NCI-H345 treated with DMSO at 0.1 percent for 48 hours (cell line): ENCODE measurements around the gene CCDC51.
"Not testable (repeated sequence)": the region's sequence is repeated elsewhere in the genome, so short reads cannot be mapped to it uniquely, and the experiment has no call there.

Experiments used
- DNase-seq: peaks from one replicate; lab custom pipeline; 2025; ENCODE audit not compliant: unreplicated experiment; lab: John Stamatoyannopoulos, UW

Gene CCDC51

DNA sequence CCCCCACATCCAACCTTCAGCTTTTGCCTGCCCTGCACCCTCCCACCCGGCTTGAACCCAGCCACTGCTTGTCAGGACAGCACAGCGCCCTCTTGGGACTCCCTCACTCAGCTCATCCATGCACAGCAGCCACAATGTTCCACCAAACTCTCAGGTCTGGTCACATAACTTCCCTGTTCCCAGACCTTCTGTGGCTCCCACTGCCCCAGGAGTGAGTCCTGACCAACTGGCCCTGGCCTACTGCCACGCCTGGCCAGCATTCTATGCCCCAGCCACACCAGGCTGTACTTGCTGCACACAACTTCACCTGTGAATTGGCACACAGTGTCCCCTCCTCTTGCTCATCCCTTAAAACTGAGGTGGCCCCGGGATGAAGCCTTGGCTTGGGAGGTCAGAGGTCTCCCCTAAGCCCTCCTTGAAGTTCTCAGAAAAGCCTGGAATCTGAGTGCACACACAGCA, 31.1 kb downstream of the CCDC51 start:
- no peak for DNase-seq

DNA sequence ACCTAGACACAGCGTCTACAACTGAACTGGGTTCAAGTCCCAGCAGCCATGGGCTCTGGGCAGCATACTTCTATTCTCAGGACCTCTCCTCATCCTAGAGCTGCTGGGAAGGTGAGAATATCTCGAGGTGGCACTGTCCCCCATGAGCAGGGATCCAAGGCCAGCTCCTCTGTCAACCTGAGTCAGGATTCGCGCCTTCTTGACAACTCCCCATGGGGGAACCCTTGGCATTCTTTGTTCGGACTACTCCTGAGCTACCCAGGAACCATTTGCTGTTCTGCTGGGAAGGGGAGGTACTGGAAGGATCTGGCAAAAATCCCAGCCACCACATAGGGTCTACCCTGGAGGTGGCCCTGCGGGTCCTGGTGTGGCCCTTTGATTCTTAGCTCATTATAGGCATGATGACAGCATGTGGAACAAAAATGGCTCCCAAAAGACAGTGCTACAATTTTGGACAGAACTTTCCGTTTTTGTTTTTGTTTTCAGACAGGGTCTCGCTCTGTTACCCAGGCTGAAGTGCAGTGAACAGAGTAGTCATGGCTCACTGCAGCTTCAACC, 32.3 kb downstream of the CCDC51 start:
- no peak for DNase-seq

DNA sequence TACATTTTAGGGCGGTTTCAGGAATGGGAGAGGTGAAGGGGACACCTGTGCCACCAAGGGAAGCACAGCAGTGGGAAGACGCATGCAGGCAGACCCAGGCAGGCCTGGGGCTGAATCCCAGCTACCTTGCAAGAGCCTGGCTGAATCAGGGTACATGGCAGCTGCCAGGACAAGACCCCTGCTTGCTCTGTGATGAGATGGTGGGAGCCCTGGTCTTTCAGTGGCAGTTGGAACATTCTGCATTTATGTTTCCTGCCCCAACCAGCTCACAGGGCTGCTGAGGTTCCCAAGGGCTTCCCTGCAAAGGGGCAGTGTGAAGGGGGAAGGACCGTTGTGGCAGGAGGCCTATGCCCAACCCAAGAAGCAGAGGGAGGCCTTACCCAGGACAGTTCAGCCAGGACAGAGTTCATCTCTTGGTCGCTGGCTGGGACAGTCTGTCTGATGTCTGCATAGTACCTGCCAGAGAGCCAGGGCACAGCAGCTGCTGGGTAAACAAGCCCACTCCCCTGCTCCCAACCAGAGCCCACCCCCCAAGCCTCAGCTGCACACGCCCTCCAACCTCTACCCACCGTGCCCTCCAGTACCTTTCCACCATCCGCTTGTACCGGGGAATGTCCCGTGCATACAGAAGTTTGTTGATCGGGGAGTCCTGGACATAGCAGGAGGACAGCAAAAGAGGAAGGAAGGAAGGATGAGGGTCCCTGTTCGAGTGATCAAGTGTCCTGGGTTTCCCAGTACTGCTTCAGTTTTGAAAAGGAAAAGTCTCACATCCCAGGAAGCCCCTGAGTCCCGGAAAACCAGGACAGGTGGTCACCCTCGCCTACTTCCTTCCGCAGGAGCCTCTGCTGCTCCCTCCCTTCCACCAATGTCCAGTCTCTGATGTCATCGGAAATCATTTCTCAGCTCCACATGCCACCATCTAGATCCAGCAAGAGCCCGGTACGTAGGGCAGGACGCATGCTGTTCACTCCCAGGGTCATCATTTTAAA, 33.2 kb downstream of the CCDC51 start:
- no peak for DNase-seq

DNA sequence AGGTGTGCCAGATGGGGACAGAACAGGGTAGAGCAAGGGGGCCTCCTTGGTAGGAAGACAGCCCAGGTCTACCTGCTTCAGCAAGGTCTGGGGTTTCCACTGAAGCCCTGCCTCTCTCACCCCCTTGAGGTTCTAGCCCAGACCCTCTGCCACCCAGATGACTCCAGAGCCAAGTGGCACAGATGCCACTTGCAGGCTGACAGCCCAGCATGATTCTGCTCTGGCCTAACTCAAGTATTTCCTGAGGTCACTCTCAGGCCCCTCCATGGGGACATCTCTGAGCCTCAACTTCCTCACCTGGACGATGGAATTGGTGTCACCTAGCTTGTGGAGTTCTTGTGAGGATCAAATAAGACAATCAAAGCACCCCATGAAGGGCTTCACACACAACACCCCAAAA, 33.9 kb downstream of the CCDC51 start:
- DNase-seq = no peak

DNA sequence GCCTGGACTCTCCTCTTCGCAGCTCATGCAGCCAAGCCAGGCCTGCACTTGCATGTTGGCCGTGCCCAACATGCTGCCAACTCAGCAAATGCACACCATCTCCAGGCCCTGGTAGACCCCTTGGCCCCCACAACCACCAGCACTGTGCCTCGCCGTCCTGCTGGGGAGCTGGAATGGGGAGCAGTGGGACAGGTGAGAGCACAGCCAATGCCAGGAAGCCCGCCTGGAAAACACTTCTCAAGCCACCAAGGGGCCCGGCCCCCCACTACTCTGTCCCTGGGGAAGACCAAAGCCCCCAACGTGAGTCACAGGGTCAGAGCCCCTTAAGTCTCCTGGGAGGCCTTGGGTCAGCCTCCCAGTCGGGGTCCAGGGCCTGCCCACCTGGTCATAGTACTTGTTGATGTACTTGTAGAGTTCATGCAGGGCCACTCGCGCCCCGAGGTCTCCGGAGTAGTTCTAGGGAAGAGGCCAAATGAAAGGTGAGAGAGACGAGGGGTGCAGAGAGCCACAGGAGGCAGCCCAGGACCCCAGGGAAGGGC, 34.5 kb downstream of the CCDC51 start:
- no peak for DNase-seq

DNA sequence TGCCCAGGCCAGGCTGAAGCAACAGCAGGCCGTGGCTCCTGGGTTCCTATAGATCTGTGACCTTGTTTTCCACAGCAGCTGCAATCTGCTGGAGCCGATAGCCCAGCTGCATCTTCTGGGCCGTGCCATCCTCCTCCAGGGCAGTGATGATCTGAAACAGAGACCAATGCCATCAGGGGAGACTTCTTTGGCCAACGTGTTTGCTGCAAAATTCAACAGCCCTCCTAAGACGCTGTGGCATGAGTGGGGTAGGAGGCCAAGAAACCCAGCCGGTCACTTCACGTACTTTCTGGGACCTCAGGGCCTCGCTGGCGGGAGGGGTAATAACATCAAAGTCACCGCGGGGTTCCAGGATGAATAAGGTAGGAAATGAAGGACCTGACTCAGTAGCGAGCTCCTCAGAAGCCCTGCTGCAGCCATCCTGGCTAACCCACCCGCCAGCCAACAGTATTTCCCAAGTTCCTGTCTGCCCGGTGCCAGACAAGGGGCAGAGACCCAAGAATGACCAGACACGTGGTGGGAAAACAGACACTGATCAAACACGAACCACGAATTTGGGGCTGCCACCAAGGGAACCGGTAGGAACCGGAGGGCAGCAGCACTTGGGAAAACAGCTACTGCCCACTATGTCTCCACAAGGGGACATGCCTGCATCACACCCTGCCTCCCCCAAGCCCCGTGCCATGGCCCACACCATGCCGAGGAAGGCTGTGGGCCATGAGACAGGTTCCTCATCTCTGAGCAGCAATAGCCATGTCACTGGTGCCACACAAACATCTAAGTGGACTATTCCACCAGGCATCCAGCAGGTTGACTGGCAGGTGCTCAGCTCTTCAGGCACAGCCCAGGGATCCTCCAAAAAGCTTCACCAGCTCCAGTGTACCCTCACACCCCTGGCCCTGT, 35.2 kb downstream of the CCDC51 start:
- no peak for DNase-seq

DNA sequence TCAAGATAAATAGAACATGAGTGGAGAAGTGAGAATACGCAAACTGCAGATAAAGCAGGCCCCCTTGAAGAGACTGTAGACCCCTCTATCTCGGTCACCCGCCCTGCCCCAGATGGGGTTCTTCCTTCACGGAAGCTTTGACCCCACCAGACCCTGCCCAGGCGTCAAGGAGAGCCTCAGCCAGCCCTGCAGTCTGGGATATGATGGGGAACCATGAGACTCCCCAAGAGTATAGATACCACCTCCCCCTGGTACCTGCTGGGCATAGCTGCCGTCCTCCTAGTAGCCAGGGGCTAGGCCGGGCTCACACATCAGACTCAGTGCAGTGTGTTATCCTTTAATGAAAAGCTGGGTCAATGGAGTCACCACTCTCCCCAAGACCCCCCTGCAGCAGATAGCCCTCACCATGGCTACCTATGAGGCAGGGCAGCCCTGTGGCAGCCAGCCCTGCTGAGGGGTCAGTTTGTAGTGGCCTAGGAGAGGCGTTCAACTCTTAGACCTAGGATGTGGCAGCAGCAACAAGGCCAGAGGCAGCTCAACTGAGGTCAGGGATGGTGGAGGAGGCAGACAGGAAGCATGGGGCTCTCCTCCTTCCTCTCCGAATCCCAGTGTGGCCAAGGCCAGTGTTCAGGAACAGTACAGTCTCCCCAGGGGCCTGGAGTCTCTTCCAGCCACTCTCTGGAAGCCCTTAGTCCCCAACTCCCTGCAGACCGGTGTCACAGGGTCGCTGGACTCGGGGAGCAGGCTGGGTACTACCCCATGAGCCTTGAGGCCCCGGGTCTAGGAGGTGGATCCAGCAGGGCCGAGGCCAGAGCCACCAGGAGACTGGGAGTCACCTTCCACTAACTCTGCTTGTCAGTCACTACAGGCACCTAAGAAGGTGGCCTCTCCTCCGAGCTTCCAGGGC, 36.1 kb downstream of the CCDC51 start:
- no peak for DNase-seq

DNA sequence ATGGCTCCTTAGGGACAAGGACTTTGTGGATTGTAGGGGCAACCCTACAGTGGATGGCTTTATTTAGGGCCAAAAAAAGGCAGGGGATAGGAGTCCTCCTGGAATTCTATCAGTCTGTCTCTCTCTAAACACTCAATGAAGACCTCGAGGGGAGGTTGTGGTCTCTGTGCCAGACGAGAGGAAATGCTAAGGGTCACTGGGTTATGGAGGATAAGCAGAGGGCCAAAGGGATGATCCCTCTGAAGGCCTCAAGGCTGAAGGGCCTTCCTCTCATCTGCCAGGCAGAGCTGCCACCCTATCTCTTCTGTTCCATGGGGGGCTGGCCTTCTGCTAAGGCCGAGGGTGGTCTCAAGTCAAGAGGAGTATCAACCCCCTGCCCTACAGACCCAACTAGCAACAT, 37.0 kb downstream of the CCDC51 start:
- DNase-seq = no peak

DNA sequence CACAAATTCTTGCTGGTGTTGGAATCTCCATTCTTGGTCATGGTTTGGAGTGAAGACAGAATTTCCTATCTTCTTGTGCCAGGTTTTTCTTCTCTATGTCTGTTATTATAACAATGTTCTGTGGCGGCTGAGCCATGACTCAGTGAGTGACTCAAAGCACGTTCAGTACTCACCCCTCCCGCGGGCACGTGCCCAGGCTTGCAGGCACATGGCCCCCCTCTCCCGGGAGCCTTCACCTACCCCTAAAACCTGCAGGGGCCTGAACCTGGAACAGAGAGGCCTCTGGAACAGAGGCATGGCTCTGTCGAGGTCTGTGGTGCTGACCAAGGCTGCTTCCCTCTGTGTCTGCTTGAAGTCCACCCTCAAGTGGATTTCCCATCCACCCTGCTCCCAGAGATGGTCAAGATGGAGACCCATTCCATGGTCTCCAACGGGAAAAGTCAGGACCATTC, 37.6 kb downstream of the CCDC51 start:
- DNase-seq = no peak

DNA sequence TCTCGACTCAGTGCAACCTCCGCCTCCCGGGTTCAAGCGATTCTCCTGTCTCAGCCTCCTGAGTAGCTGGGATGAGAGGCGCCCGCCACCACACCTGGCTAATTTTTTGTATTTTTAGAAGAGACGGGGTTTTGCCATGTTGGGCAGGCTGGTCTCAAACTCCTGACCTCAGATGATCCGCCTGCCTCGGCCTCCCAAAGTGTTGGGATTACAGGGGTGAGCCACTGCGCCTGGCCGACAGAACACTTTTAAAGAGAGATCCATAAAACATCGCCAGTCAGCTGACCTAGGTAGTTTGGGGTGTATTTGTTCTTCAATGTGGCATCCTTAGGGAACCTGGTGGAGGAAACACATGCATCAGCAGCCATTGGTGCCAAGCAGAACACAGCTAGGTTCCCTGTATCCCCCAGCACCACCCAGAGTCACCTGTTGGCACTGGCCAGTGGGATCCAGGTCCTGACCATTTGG, 38.5 kb downstream of the CCDC51 start:
- DNase-seq = not testable (repeated sequence)

DNA sequence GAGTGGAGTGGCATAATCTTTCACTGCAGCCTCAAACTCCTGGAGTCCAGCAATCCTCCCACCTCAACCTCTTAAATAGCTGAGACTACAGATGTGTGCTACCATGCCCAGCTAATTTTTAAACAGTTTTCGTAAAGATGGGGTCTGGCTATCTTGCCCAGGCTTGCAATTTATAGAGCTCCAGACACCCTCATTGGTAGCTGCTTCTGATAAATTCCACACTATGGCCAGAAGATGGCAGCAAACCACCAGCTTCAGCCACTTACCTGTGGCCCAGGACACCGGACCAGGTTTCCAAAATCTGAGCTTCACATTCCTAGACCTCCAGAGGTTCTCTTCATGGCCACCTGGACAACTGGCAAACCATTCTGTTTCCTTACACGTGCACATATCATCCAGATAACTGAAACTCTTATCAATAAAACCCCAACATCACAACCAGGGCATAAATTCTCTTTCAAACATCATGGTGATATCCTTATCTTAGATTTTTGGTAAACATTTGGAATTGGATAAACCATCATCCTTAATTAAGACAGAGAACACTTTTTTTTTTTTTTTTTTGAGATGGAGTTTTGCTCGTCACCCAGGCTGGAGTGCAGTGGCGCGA, 39.0 kb downstream of the CCDC51 start:
- peak; percentile 22 for DNase-seq

DNA sequence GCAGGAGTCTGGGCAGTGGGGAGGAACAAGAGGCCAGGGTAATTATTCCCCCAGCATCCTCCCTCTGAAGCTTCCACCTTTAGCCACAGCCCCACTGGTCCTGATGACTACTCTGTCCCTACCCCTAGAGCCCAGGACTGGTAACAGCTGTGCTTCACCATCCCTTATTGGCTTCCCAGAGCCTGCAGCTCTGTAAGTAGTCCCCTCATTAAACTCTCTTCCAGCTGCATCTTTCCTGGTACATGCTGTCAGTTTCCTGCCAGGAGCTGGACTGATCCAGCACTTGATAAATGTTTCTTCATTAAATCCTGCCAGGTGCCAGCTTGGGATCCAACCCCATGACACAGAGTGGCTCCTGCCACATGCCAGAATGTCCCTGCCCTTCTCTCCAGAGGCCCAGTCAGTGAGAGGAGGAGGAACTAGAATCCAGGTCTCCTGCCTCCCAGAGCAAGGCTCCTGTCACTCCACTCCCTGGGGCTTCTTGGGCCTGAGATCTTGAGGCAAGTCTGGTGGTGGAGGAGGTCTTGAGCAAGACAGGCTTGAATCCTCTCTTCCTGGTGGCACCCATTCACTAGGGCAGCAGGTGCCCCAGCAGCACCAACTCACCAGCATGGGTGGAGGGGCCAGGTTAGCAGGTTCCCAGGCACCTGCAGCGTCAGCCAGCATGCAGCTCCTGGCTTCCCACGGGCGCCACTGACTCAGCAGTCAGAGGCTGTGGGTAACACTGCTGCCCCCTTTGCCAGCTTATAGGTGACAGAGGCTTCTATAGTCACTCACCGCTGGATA, 40.3 kb downstream of the CCDC51 start:
- DNase-seq = no peak

DNA sequence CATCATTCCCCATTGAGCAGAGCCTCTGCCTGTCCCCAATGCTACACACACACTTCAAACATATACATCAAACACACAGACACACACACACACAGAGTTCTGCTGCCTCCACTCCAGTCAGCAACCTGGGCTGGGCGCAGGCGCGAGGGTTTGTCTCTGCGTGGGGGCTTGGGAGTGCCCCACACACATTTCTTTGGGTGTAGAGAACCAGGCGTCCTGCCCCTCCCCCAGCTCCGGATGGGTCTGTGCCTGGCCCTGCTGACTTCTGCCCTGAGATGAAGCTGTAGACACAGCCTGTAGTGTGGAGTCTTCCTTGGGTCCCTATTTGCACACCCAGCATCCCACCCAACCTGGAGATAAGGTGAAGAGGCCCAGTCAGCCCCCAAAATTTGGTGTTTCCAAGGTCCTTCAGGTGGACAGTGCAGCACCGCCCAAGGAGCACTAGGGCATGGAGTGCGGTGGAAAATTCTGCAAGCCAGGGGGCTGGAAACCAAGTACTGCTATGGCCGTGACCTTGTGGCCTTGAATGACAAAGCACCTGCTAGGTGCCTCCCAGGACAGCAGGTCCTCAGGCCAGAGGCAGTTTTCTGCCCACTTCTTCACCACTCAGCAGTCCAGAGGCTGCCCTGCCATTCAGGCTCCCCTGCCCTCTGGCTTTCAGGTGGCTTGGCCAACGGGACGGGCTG, 41.1 kb downstream of the CCDC51 start:
- no peak for DNase-seq

DNA sequence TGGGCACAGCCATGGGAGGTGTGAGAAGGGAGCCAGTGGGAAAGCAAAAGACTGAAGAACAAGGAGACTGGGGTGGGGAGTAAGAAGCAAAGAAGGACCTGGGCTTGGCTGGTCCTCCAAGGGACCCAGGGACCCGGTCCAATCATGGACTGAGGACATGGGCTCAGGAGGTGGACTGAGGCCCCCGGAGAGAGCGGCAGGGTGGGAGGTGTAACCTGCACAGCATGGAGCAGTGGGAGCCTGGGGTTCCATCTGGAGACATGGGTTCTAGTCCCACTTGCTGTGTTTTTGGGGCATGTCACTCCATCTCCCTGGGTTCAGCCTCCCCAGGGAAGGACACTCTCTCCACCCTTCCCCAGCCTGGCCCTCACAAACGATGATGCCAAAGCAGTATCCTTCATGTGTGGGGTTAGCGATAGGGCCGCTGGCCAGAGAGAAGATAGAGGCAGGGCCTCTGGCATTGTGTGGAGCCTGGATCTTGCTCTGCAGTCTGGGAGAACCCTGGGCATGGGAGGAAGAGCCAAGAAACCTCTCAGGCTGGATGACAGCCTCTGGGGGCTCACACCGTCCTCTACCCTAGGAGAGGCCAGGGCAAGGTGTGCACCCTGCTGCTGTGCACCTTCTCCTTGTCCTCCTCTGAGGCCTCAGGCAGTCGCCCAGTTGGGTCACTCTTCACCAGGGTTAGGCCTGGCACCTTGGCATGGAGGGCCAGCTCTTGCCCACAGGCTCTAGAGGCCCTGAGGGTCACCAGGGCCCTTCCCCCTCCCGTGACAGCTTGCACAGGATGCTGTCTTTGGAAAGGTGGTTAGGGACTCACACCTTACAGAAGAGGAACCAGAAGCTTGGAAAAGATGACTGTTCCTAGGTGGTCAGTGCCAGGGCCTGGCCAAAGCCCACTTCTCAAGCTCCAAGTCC, 41.9 kb downstream of the CCDC51 start:
- DNase-seq = no peak

DNA sequence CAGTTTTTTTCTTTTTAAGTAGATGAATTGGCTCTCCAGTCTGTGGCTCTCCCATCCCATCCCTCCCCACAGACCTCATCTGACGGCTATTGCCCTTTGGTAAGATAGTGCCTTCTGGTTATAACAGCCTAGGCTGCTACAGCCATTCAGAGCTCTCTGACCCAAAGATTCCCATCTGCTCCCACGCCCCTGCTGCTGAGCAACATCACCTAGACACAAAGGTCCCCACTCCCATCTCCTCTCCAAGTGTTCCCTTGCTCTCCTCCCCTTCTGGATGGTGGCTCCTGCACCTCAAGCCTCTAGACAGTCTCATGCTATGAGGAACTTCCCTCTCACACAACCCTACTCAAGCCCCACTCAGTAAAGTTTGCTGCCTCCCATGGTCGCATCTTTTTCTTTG, 44.2 kb downstream of the CCDC51 start:
- no peak for DNase-seq

DNA sequence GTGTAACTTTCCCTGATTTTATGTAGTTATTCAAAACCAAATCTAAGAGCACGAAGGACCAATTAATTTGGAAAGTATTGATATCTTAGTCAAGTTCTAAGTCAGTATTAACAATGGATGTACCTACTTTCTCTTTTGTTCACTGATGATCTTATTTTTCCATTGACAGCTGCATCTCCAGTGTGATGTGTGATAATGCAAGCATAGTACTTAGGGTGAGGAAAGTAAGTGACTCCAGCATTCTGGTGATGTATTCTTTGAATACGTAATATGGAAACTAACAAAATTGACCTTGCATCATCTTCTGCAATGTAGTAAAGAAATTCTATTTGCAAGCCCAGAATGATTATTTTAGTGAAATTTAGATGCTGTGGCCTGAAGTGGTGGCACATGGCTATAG, 45.5 kb downstream of the CCDC51 start:
- no peak for DNase-seq

DNA sequence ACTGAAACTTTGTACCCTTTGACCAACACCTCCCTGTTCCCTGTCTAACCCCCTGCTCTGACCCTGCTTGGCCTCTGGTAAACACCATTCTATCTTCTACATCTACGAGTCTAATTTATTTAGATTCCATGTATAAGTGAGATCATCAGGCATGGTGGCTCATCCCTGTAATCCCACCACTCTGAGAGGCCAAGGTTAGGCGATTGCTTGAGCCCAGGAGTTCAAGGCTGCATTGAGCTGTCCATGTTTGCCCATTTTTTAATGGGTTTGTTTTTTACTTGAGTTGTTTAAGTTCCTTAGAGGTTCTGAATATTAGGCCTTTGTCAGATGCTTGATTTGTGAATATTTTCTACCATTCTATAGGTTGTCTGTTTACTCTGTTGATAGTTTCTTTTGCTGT, 51.0 kb downstream of the CCDC51 start:
- DNase-seq = no peak
